H9 (cell line): Measurements from ENCODE around the gene EGFL8. TPM values are rescaled to one million over a fixed set of nuclear protein-coding genes. Genes with fewer than 3 reads are reported as not detected.

Experiments used
- DNase-seq: peaks from one replicate; pipeline ENCODE4 v3.0.0-alpha.2; 2017
- H2AFZ ChIP-seq: one replicate; pipeline ENCODE4 v1.6.1; 2013; ENCODE audit warnings: mild to moderate bottlenecking, low read length, control low read depth, moderate library complexity
- H2AK5ac ChIP-seq: 2 replicates; pipeline ENCODE4 v1.6.1; 2013; ENCODE audit warnings: low read length, control low read depth, mixed read lengths; ENCODE audit not compliant: insufficient read length
- H2BK120ac ChIP-seq: one replicate; pipeline ENCODE4 v1.6.1; 2013; ENCODE audit warnings: low read depth, mild to moderate bottlenecking, low read length, control low read depth, inconsistent platforms; ENCODE audit not compliant: poor library complexity, severe bottlenecking
- H2BK12ac ChIP-seq: 2 replicates; pipeline ENCODE4 v1.6.1; 2013; ENCODE audit warnings: low read length, control low read depth, mixed read lengths, low read depth; ENCODE audit not compliant: insufficient read length
- H2BK15ac ChIP-seq: 2 replicates; pipeline ENCODE4 v1.6.1; 2013; ENCODE audit warnings: low read depth, low read length, control low read depth
- H2BK20ac ChIP-seq: one replicate; pipeline ENCODE4 v1.6.1; 2013; ENCODE audit warnings: low read depth, mild to moderate bottlenecking, low read length, control low read depth, inconsistent platforms; ENCODE audit not compliant: poor library complexity, severe bottlenecking
- H2BK5ac ChIP-seq: 2 replicates; pipeline ENCODE4 v1.6.1; 2013; ENCODE audit warnings: low read length, control low read depth, mixed read lengths; ENCODE audit not compliant: insufficient read length
- H3K14ac ChIP-seq: 2 replicates; pipeline ENCODE4 v1.6.1; 2013; ENCODE audit warnings: low read length, control low read depth; ENCODE audit not compliant: insufficient read depth
- H3K18ac ChIP-seq: 2 replicates; pipeline ENCODE4 v1.6.1; 2013; ENCODE audit warnings: low read depth, mild to moderate bottlenecking, mixed read lengths, low read length, control low read depth; ENCODE audit not compliant: insufficient read length
- H3K23ac ChIP-seq: 2 replicates; pipeline ENCODE4 v1.6.1; 2013; ENCODE audit warnings: low read length, control low read depth, mixed read lengths, low read depth; ENCODE audit not compliant: insufficient read length
- H3K23me2 ChIP-seq: 2 replicates; pipeline ENCODE4 v1.6.1; 2013; ENCODE audit warnings: low read depth, mild to moderate bottlenecking, mixed read lengths, low read length, control low read depth; ENCODE audit not compliant: insufficient read length, poor library complexity, severe bottlenecking
- H3K27ac ChIP-seq: 2 replicates; pipeline ENCODE4 v1.5.1; 2013; ENCODE audit warnings: low read length, control low read depth, mixed read lengths, low read depth; ENCODE audit not compliant: insufficient read length
- H3K27me3 ChIP-seq: 2 replicates; pipeline ENCODE4 v1.6.1; 2013; ENCODE audit warnings: low read length, control low read depth, inconsistent platforms; ENCODE audit not compliant: insufficient read depth
- H3K4ac ChIP-seq: 2 replicates; pipeline ENCODE4 v1.6.1; 2013; ENCODE audit warnings: low read depth, mild to moderate bottlenecking, control low read depth, inconsistent platforms, low read length, moderate library complexity
- H3K4me1 ChIP-seq: 2 replicates; pipeline ENCODE4 v1.6.1; 2013; ENCODE audit warnings: low read length, control low read depth, inconsistent platforms; ENCODE audit not compliant: insufficient read depth
- H3K4me2 ChIP-seq: 2 replicates; pipeline ENCODE4 v1.6.1; 2013; ENCODE audit warnings: low read length, control low read depth, mixed read lengths; ENCODE audit not compliant: insufficient read length, insufficient read depth
- H3K56ac ChIP-seq: 2 replicates; pipeline ENCODE4 v1.6.1; 2013; ENCODE audit warnings: low read depth, mild to moderate bottlenecking, mixed read lengths, low read length, control low read depth; ENCODE audit not compliant: insufficient read length
- H3K79me1 ChIP-seq: 2 replicates; pipeline ENCODE4 v1.6.1; 2013; ENCODE audit warnings: low read depth, mild to moderate bottlenecking, moderate library complexity, low read length, control low read depth, inconsistent platforms; ENCODE audit not compliant: insufficient read depth, poor library complexity, severe bottlenecking
- H3K79me2 ChIP-seq: 2 replicates; pipeline ENCODE4 v1.6.1; 2013; ENCODE audit warnings: low read length, control low read depth, inconsistent platforms; ENCODE audit not compliant: insufficient read depth
- H3K9ac ChIP-seq: 2 replicates; pipeline ENCODE4 v1.6.1; 2013; ENCODE audit warnings: low read length, control low read depth, mixed read lengths; ENCODE audit not compliant: insufficient read length; ENCODE audit errors: extremely low read depth
- H3K9me3 ChIP-seq: one replicate; pipeline ENCODE4 v1.6.1; 2013; ENCODE audit warnings: low read depth, low read length, inconsistent platforms; ENCODE audit not compliant: control insufficient read depth
- H3T11ph ChIP-seq: one replicate; pipeline ENCODE4 v1.6.1; 2013; ENCODE audit warnings: mild to moderate bottlenecking, low read length, control low read depth, inconsistent platforms
- H4K20me1 ChIP-seq: one replicate; pipeline ENCODE4 v1.6.1; 2013; ENCODE audit not compliant: control insufficient read depth, insufficient read length, insufficient read depth
- H4K5ac ChIP-seq: 2 replicates; pipeline ENCODE4 v1.6.1; 2013; ENCODE audit warnings: low read depth, mild to moderate bottlenecking, mixed read lengths, low read length, control low read depth; ENCODE audit not compliant: insufficient read length
- H4K8ac ChIP-seq: replicated peaks from 2 replicates; pipeline ENCODE4 v1.6.1; 2013; ENCODE audit warnings: low read length, control low read depth, mixed read lengths, low read depth; ENCODE audit not compliant: insufficient read length
- H4K91ac ChIP-seq: 2 replicates; pipeline ENCODE4 v1.6.1; 2013; ENCODE audit warnings: low read depth, mild to moderate bottlenecking, moderate library complexity, mixed read lengths, low read length, control low read depth; ENCODE audit not compliant: insufficient read length
- H3K27ac Mint-ChIP-seq, 3 experiments: 2 replicates in 2 of 3; 3 replicates in 1 of 3; pipeline ENCODE4 v1.8.0; 2020 to 2021; ENCODE audit warnings: mixed read lengths in 3 of 3, mild to moderate bottlenecking in 1 of 3, moderate library complexity in 1 of 3
- H3K27me3 Mint-ChIP-seq: 2 replicates; pipeline ENCODE4 v1.8.0; 2021; ENCODE audit warnings: low read depth, mild to moderate bottlenecking, moderate library complexity, mixed read lengths
- H3K36me3 Mint-ChIP-seq, 3 experiments: 2 replicates in 2 of 3; 3 replicates in 1 of 3; pipeline ENCODE4 v1.8.0; 2020 to 2021; ENCODE audit warnings: low read depth in 3 of 3, mixed read lengths in 3 of 3; ENCODE audit not compliant: insufficient read depth in 1 of 3
- H3K4me1 Mint-ChIP-seq, 2 experiments: 2 replicates each; pipeline ENCODE4 v1.8.0; 2020; ENCODE audit warnings: mixed read lengths in 2 of 2
- H3K4me3 Mint-ChIP-seq, 2 experiments: 2 replicates in 1 of 2; 3 replicates in 1 of 2; pipeline ENCODE4 v1.8.0; 2020 to 2021; ENCODE audit warnings: mild to moderate bottlenecking in 2 of 2, mixed read lengths in 2 of 2, moderate library complexity in 1 of 2
- H3K9me3 Mint-ChIP-seq, 2 experiments: 2 replicates in 1 of 2; 3 replicates in 1 of 2; pipeline ENCODE4 v1.8.0; 2020; ENCODE audit warnings: mild to moderate bottlenecking in 2 of 2, mixed read lengths in 2 of 2, moderate library complexity in 1 of 2
- WGBS: extraction: QIAGEN DNeasy Blood & Tissue Kit; methylation state at CpG from one replicate; pipeline ENCODE4 v1.1.7; 2013; ENCODE audit warnings: missing lambda C conversion rate, low lambda C conversion rate, mixed read lengths; ENCODE audit not compliant: insufficient read length; ENCODE audit errors: extremely low coverage; 5-methylcytosine and 5-hydroxymethylcytosine counted together
- total RNA-seq: library from RNA; stranded (reverse); gene quantifications from 2 replicates; pipeline ENCODE4 v1.2.1, GENCODE V29; 2021
- TF ChIP-seq, protein P1 (sequence below): fragments of 200-600 bp; sonication (generic); conservative IDR thresholded peaks from 3 replicates; pipeline ENCODE4 v1.8.0; 2021; ENCODE audit warnings: antibody characterized with exemption, mild to moderate bottlenecking

The EGFL8 gene
- total RNA-seq, 1 experiment from 2014 or later: 27.2 TPM

GRCh38 chr6:32153564-32154513 is 10.6 kb upstream of the EGFL8 start, which contains the start of gene PPT2:
PPT2 (plus strand) TSS chr6:32154141; CDS start chr6:32154595, 454 bp downstream.
- H3K27ac Mint-ChIP-seq: peak within 1 kb of the TSS; percentile 76 to 99 (median 99)
- H2BK20ac ChIP-seq: no peak within 1 kb of the TSS
- no peaks in the 10 kb centered on the region; the same call in 1 of the 2 replicates for H3K79me2 ChIP-seq
- no peak within 1 kb of the TSS for H2BK12ac ChIP-seq
- H3K9me3 ChIP-seq: no peaks in the 10 kb centered on the region
- H4K20me1 ChIP-seq: no peaks in the 10 kb centered on the region
- no peak within 1 kb of the TSS for H3T11ph ChIP-seq
- H3K27me3 Mint-ChIP-seq: peaks cover 4% of the 10 kb centered on the region
- H3K4me2 ChIP-seq: peak within 1 kb of the TSS; percentile 81
- H3K36me3 Mint-ChIP-seq: peaks cover 24 to 35% (median 25%) of the 10 kb centered on the region in 3 experiments
- H4K5ac ChIP-seq: no peak within 1 kb of the TSS
- no peak within 1 kb of the TSS for H3K56ac ChIP-seq
- H4K91ac ChIP-seq: no peak within 1 kb of the TSS
- TF ChIP-seq, protein P1, sequence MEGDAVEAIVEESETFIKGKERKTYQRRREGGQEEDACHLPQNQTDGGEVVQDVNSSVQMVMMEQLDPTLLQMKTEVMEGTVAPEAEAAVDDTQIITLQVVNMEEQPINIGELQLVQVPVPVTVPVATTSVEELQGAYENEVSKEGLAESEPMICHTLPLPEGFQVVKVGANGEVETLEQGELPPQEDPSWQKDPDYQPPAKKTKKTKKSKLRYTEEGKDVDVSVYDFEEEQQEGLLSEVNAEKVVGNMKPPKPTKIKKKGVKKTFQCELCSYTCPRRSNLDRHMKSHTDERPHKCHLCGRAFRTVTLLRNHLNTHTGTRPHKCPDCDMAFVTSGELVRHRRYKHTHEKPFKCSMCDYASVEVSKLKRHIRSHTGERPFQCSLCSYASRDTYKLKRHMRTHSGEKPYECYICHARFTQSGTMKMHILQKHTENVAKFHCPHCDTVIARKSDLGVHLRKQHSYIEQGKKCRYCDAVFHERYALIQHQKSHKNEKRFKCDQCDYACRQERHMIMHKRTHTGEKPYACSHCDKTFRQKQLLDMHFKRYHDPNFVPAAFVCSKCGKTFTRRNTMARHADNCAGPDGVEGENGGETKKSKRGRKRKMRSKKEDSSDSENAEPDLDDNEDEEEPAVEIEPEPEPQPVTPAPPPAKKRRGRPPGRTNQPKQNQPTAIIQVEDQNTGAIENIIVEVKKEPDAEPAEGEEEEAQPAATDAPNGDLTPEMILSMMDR: peak; percentile 43; the same call in 1 of the 3 replicates
- no CpG with 5 or more reads among the region's 52 CpGs for WGBS
- no peak within 1 kb of the TSS for H2BK120ac ChIP-seq
- no peaks in the 10 kb centered on the region for H3K9me3 Mint-ChIP-seq
- H3K18ac ChIP-seq: peak within 1 kb of the TSS; percentile 54
- H2AFZ ChIP-seq: no peak within 1 kb of the TSS
- H3K4me1 Mint-ChIP-seq: peaks cover 35 to 43% of the 10 kb centered on the region in 2 experiments
- DNase-seq: peak; percentile 93
- H2BK15ac ChIP-seq: no peak within 1 kb of the TSS
- peaks cover 2% of the 10 kb centered on the region; the same call in 1 of the 2 replicates for H3K4me1 ChIP-seq
- no peak within 1 kb of the TSS for H4K8ac ChIP-seq
- no peak within 1 kb of the TSS for H2BK5ac ChIP-seq
- H2AK5ac ChIP-seq: no peak within 1 kb of the TSS
- H3K4ac ChIP-seq: no peak within 1 kb of the TSS
- no peak within 1 kb of the TSS for H3K23ac ChIP-seq
- peak within 1 kb of the TSS; percentile 72; the same call in 1 of the 2 replicates for H3K14ac ChIP-seq
- no peak within 1 kb of the TSS for H3K27ac ChIP-seq
- H3K27me3 ChIP-seq: no peaks in the 10 kb centered on the region; the same call in 1 of the 2 replicates
- H3K9ac ChIP-seq: peak within 1 kb of the TSS; percentile 60
- H3K79me1 ChIP-seq: no peaks in the 10 kb centered on the region
- H3K4me3 Mint-ChIP-seq: peak within 1 kb of the TSS; percentile 97 to 98
- peaks cover 35% of the 10 kb centered on the region for H3K23me2 ChIP-seq
